ENCODE results near the gene ZNF583.

ZNF583 gene

DNA sequence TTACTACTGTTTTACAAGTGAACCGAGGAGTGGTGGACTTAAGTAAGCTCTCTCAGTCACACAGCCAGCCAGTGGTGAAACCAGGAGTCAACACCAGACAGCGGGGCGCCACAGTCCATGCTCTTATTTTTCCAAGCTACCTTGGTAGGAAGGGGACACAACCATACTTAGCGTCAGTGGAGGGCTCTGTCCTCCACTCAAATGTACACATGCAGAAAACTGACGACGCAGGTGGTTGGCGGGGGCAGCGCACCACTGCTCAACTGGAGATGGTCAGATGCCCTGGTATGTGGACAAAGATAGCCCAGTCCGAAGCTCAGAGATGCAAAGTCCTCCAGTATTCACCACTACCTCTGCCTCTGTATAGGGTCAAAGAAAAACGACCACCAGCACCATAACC, 72.0 kb downstream of the ZNF583 start:
- no peak overlapping the region for H3K4me3 ChIP-seq (ENCODE audit: low read depth, low read length)
- no peak for DNase-seq (ENCODE audit: low read depth)
- TF ChIP-seq, protein P1, sequence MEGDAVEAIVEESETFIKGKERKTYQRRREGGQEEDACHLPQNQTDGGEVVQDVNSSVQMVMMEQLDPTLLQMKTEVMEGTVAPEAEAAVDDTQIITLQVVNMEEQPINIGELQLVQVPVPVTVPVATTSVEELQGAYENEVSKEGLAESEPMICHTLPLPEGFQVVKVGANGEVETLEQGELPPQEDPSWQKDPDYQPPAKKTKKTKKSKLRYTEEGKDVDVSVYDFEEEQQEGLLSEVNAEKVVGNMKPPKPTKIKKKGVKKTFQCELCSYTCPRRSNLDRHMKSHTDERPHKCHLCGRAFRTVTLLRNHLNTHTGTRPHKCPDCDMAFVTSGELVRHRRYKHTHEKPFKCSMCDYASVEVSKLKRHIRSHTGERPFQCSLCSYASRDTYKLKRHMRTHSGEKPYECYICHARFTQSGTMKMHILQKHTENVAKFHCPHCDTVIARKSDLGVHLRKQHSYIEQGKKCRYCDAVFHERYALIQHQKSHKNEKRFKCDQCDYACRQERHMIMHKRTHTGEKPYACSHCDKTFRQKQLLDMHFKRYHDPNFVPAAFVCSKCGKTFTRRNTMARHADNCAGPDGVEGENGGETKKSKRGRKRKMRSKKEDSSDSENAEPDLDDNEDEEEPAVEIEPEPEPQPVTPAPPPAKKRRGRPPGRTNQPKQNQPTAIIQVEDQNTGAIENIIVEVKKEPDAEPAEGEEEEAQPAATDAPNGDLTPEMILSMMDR (IDR thresholded peaks at IDR 0.05; ENCODE audit: low read depth, low read length, missing control alignments) = no peak

Measured in GM12864 (cell line).